GM12801 (cell line): Measurements from ENCODE around the gene TMEM178B.

ENCODE experiments used
- TF ChIP-seq, protein P1 (sequence below): IDR thresholded peaks from one replicate; pipeline ENCODE4 v1.5.1; 2011; ENCODE audit warnings: control low read depth; ENCODE audit not compliant: insufficient read length; ENCODE audit errors: extremely low read depth

The TMEM178B gene

DNA sequence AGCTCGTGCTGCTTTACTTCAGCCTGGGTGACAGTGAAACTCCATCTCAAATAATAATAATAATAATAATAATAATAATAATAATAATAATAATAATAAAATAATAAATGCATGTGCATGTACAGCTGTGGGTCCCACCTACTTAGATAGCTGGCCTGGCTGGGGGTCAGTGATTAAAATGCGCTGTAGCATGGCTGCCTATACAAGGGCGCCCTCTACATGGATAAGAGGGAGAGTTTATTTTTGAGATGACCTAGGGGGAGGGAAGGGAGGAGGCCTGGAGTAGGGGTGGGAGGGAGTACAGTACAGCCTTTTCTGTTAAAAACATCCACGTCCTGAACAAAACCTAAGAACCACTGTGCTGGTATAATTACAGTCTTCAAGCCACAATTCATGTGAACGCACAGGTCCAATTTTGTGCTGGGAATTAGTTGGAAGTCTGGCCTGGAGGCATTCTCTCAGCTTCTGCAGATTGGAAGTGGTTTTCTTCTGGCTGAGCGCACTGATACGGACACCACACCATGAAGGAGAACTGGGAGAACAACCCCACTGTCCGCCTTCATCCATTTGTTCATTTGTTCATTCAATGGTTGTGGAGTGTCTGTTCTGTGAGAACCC, 146.5 kb downstream of the TMEM178B start:
- TF ChIP-seq, protein P1, sequence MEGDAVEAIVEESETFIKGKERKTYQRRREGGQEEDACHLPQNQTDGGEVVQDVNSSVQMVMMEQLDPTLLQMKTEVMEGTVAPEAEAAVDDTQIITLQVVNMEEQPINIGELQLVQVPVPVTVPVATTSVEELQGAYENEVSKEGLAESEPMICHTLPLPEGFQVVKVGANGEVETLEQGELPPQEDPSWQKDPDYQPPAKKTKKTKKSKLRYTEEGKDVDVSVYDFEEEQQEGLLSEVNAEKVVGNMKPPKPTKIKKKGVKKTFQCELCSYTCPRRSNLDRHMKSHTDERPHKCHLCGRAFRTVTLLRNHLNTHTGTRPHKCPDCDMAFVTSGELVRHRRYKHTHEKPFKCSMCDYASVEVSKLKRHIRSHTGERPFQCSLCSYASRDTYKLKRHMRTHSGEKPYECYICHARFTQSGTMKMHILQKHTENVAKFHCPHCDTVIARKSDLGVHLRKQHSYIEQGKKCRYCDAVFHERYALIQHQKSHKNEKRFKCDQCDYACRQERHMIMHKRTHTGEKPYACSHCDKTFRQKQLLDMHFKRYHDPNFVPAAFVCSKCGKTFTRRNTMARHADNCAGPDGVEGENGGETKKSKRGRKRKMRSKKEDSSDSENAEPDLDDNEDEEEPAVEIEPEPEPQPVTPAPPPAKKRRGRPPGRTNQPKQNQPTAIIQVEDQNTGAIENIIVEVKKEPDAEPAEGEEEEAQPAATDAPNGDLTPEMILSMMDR: no peak

DNA sequence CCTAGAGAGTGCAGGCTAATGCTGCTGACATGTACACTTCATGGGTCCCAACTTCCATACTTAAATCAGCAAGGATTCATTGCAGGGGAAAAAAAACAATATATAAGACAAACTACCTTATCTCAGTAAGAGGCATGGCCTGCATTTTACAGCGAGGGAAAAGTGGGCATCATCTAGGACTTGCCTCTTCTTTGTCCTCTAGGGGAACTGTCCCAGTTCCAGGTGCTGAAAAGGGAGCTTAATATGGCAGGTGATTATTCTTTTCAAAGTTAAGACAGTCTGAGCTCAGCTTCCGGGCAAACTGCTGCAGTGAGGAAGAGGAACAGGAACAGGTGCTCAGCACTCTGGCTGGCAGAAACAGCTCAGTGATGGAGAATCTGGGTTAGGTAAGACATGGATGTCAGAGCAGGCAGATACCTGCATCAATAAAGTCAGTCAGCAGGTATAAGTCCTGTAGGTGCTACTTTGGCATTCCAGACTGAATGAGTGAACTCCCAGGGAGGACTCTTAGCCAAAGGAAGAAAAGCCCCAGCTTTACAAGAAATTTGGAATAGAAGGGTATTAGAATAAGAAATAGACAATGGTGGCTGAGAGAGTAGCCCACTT, 147.2 kb downstream of the TMEM178B start:
- TF ChIP-seq, protein P1: no peak

DNA sequence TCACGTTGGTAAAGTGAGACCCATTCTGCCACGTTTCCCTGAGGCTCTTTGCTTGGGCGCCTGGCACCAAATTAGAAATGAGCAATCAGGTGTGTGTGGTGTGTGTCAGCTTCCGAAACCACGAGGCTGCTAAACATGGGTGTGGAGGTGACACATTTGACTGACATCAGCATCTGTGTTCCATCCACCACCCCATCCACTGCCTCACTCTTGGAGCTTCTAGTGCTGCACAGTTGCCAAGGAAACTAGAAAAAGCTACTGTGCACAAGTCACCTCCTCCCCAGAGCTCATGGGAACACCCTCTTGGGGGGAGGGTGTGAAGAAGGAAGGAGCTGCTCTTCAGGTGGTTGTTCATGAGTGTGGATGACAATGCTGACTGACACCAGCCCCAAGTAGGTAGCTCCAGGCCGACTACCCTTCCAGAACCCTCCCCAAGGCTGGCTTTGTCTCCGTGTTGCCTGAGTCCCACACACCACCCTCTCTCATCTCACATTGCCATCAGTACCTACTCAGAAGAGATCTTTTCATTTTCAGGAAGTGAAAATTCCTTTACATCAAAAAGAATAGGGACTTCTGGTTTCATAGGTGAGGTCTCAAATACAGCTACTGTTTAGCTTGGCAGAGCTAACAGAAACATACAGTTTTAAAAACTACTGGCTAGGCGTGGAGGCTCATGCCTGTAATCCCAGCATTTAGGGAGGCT, 152.2 kb downstream of the TMEM178B start:
- TF ChIP-seq, protein P1: no peak

- TF ChIP-seq, protein P1: no peak
Measured at GRCh38 chr7:141227454-141227853, 153.6 kb downstream of the TMEM178B start.

DNA sequence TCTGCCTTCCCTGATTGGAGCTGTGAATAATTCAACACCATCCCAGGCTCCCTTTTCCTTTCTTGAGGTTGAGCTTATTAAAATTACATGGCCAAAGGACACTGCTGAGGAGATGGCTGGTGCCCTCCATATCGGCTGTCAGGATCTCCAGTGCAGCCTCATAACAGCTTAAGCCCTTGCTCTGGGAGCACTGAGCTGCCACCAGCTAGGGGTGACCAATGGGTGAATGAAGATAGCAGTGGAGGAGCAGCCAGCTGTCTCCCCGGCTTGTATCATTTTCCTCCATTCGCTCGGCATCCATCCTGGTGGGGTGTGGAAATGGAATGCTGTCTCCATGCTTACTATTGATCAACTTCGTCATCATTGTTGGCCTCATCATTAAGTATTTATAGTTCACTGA, 154.6 kb downstream of the TMEM178B start:
- TF ChIP-seq, protein P1: no peak

GRCh38 chr7:141231018-141231792, 157.3 kb downstream of the TMEM178B start:
- TF ChIP-seq, protein P1: no peak

DNA sequence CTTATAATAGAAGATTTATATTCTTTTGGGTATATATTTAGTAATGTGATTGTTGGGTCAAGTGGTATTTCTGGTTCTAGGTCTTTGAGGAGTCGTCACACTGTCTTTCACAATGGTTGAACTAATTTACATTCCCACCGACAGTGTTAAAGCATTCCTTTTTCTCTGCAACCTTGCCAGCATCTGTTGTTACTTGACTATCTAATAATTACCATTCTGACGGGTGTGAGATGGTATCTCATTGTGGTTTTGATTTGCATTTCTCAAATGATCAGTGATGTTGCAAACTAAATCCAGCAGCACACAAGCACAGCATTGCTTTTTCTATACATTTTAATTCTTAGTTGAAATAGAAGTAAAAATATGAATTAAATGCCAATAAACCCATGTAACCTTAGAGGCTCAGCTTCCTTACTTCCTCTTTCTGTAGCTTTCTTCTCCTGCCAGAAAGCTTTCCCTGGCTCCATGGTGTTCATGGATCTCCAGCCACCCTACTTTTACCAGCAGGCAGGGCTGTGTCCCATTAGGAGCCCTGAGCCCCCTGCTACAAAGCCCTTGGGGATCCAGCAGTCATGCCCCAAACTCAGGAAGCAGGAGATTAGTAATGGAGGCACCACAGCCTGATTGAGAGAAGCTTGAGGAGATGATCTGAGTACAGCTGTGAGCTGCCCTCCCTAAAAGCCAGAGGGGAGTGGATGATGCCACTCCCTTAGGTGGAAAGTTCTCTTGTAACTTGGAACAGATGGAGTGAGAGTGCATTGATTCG, 158.6 kb downstream of the TMEM178B start:
- TF ChIP-seq, protein P1: no peak
